Midbrain (tissue), 1 donor: ENCODE data around the gene TST.

ENCODE experiments used
- DNase-seq: peaks from one replicate; lab custom pipeline; 2025; lab: John Stamatoyannopoulos, UW

The TST gene

DNA sequence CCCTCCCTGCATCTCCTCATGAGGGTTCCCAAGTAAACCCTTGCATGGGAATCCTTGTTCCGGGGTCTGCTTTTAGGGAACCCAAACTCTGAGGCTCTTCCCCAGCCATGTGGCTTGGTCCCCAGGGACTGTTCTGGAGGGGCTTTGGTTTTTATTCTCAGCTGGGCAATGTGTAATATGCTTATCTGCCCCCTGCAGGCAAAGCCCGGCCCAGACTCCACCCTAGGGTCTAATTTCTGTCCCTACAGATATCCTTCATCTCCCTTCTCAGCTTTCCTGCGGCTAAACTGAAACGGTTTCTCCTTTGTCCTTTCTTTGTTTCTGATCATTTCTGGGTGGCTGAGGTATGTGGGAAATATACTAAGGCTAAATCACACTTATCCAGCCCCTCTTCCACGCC is 37.1 kb downstream of the TST start:
- no peak for DNase-seq

GRCh38 chr22:36981247-36981775 is 37.9 kb downstream of the TST start:
- DNase-seq = no peak

- DNase-seq = no peak
These were observed 40.0 kb downstream of the TST start for GRCh38 chr22:36979016-36979910.

DNA sequence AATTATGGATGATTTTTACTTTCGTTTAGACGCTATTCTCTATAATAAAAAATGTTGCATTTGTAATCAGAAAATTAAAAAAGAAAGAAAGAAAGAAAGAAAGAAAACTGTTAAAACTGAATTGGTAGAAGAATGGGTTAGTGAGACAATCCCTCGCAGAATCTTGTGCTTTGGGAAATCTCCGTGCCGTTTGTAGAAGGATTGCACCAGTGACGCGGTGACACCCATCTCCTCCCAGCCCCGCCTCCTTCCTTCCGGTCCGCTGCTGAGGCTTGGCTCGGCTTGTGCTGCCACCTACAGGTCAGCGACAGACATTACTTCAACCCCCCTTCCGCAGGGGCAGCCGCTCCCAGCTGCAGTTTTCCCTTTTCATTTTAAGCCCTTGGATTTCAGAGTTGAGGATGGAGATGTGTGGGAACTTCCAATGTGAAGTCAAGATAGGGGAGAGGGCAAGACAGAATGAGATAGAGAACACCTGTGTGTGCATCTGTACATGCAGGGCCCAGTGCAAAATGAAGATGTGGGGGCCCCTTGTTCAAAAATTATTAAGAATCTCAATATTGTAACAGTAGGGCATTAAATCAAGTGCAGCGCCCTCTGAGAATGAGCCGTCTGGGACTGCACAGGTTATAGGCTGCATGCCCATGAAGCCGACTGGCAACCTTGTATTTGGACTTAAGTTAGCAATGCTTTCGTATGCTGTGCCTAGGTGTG is 41.1 kb downstream of the TST start:
- peak; percentile 90 for DNase-seq

DNA sequence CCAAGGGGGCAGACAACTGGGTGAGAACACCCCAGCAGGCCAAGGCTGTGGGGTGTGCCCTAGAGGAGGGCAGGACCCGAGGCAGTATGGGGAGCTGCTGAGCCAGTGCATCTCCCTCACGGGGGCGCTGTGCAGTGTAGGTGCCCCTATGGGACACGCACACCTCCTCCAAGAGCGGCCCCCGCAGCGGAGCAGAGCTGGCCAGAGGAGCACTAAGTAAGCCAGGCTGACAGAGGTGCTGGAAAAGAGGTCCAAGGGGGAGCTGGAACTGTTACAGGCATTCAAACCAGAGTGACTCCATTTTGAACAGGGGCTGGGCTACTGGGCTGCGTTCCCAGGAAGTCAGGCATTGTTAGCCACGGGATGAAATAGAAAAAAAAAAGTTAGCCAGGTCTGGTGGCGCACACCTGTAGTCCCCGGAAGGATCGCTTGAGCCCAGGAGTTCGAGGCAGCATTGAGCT is 41.8 kb downstream of the TST start:
- DNase-seq = peak; percentile 24

DNA sequence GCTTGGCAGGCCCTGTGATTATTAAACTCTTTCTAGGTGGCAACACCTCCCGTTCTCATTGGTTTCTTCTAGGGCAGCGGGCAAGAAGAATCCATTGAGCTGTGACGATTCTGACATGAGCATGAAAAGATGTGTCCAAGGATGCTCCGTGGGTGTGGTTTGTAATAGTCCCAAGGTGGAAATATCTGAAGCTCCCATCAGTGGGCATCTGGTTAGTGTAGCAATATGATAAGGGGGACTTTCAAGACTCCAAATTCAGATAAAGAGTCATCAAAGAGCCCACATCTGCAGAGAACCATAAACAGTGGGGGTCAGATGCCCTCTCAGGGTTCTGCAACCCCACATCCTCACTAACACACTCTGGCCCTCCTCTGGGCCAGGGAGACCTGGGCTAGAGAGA is 42.6 kb downstream of the TST start:
- no peak for DNase-seq

GRCh38 chr22:36971341-36972125 is 47.7 kb downstream of the TST start:
- no peak for DNase-seq

DNA sequence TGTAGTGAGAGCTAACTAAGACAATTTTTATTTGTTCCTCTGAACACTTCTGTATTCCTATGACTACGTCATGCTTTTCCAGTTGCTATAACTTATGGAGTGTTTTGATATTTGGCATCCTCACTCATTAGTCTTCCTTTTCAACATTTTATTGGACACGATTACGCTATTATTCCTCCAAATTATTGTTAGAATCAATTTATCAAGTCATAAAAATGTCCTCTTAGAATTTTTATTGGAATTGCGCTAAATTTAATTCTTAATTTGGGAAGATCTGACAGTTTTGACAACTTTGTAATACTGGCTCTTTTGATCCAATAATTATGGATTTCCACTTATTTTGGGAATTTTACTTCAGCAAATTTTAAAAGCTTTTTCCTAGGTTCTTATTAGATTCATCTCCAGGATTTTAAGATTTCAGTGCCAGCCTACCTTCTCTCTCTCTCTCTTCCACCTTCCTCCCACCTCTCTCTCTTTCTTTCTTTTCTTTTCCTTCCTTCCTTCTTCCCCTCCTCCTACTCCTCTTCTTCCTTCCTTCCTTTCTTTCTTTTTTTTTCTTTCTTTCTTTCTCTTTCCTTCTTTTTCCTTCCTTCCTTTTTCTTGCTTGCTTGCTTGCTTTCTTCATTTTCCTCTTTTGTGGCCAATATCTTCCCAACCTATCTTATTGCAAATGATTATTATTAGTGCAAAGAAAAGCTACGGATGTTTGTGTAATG is 50.8 kb downstream of the TST start:
- DNase-seq = no peak

DNA sequence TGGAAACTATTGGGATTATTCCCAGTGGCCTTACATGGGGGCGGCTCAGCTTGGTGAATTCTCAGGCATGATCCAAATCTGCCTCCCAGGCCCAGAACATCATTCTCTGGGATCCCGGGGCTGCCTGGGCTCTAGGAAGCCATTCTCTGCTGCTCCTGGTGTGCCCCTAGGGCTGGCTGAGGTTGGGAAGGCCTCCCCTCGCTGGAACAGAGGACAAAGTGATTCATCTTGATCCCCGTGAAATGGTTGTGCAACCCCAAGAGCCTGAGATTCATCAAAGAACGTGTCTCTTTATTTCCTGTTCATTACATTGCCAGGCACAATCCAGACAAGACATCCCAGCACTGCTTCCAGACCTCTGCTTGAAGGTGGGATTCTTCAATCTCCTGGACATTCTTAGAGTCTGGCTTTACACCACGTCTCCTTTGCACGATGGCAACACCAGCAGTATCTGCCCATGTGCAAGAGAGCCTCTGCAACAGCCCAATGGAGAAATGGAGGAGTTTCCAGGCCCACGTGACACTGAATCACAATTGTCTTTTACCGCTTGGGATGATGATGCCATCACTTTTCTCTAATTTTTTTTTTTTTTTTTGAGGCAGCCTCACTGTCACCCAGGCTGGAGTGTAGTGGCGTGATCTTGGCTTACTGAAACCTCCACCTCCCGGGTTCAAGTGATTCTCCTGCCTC is 52.3 kb downstream of the TST start:
- DNase-seq = no peak

GRCh38 chr22:36965696-36966095 is 53.6 kb downstream of the TST start:
- DNase-seq = no peak

DNA sequence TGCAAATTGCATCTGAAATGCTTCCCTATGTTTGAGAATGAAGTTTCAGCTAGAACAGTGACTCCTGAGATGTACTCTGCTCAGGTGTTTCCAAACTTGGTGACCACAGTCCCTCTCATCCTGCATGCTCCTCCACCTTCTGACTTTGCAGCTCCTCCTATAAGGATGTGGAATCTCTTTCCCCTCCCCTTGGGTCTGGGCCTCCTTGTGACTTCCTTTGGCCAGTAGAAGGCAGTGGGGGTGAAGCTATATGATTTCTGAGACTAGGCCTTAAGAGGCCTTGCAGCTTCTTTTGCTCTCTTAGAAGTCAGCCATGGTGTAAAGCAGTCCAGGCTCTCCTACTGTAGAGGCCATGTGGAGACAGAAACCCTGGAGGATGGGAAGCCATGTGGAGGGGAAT is 55.1 kb downstream of the TST start:
- DNase-seq = no peak

GRCh38 chr22:36963302-36963701 is 55.9 kb downstream of the TST start:
- DNase-seq = no peak

DNA sequence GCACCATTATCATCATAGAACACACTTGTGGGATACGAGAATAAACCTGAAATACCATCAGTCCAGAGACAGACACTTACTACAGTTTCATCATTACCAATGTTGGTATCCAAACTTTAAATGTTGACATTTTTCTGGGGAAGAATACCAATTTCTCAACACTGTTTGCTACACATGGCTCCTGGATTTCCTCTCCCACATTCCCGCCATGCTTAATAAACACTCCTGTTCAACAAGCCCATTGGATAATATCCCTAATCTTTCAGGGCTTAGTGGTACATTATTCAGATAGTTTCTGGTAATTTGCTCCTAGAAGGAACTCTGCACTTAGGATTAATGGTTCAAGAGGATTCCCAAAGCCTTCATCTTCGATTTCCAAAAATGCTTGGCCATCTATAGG is 57.6 kb downstream of the TST start:
- DNase-seq = no peak
